ENCODE data around the gene SYF2. TPM values are rescaled to one million over a fixed set of nuclear protein-coding genes. Genes with fewer than 3 reads are reported as not detected.

SYF2 gene
- polyA plus RNA-seq, 3 donors, result 32.0 to 52.9 (median 45.1) TPM

DNA sequence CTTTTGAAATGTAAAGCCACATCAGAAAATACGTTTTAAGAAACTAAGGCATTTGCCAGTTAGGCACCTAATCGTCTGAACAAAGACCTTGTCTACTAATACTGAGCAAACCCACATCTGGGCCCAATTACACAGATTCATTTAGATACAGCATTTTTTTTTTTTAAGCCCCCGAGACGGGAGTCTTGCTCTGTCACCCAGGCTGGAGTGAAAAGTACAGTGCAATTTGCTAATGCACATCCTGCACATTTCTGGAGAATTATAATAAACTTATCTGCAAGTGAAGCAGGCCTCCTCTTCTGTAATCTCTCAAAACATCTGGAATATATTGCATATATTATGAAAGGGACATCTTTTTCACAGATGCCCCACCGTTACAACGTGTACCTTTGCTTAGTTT is 11.6 kb upstream of the SYF2 start:
- WGBS (ENCODE audit: insufficient coverage), result no CpG with 5 or more reads among the region's 6 CpGs
- intact Hi-C loops (cut with micrococcal nuclease), result no loop called here
- H3K4me1 ChIP-seq (ENCODE audit: control insufficient read depth in 1 of 2, insufficient read depth in 2 of 2, low read length in 2 of 2), result peaks cover 44 to 72% of the 10 kb centered on the region in 2 donors
- no peak overlapping the region for H3K9ac ChIP-seq (ENCODE audit: insufficient read depth, low read length, poor library complexity, severe bottlenecking)
- TF ChIP-seq, protein P1, sequence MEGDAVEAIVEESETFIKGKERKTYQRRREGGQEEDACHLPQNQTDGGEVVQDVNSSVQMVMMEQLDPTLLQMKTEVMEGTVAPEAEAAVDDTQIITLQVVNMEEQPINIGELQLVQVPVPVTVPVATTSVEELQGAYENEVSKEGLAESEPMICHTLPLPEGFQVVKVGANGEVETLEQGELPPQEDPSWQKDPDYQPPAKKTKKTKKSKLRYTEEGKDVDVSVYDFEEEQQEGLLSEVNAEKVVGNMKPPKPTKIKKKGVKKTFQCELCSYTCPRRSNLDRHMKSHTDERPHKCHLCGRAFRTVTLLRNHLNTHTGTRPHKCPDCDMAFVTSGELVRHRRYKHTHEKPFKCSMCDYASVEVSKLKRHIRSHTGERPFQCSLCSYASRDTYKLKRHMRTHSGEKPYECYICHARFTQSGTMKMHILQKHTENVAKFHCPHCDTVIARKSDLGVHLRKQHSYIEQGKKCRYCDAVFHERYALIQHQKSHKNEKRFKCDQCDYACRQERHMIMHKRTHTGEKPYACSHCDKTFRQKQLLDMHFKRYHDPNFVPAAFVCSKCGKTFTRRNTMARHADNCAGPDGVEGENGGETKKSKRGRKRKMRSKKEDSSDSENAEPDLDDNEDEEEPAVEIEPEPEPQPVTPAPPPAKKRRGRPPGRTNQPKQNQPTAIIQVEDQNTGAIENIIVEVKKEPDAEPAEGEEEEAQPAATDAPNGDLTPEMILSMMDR (IDR thresholded peaks at IDR 0.05), result no peak
- peaks cover 0 to 5% (median 0%) of the 10 kb centered on the region in 7 donors for H3K9me3 Mint-ChIP-seq
- H3K4me3 Mint-ChIP-seq, result no peak overlapping the region
- no peak for DNase-seq
- H3K4me3 ChIP-seq (replicated peaks in 1 of 3; ENCODE audit: low read depth in 2 of 3, low read length in 3 of 3), result peak overlapping the region in 1 of 3 experiments; percentile 99
- no peaks in the 10 kb centered on the region for H3K9me3 ChIP-seq (replicated peaks in 1 of 2; ENCODE audit: control insufficient read depth in 1 of 2, insufficient read depth in 1 of 2, low read length in 2 of 2)
- H3K36me3 Mint-ChIP-seq, result peaks cover 55 to 63% of the 10 kb centered on the region in 2 donors
- peaks cover 59% of the 10 kb centered on the region for H3K4me1 Mint-ChIP-seq
- peak overlapping the region in 1 of 7 donors; percentile 44 for H3K27ac Mint-ChIP-seq
- H3K27me3 ChIP-seq (ENCODE audit: control insufficient read depth in 2 of 2, insufficient read depth in 2 of 2, low read length in 2 of 2), result no peaks in the 10 kb centered on the region
- H3K27me3 Mint-ChIP-seq (ENCODE audit: low read depth in 3 of 3), result peaks cover 0 to 3% (median 0%) of the 10 kb centered on the region in 3 donors
- peaks cover 63% of the 10 kb centered on the region for H3K79me2 ChIP-seq (ENCODE audit: insufficient read depth, low read length)
- peaks cover 72% of the 10 kb centered on the region for H4K20me1 ChIP-seq (ENCODE audit: insufficient read depth, low read length)
- no peak overlapping the region for H2AFZ ChIP-seq (ENCODE audit: insufficient read depth, low read depth, low read length, poor library complexity, severe bottlenecking)
- H3K27ac ChIP-seq (ENCODE audit: low read depth in 1 of 2, low read length in 2 of 2), result no peak overlapping the region
- no peak overlapping the region for H3K4me2 ChIP-seq (replicated peaks; ENCODE audit: extremely low read depth, low read length, poor library complexity, severe bottlenecking)
- peaks cover 43 to 56% of the 10 kb centered on the region in 2 donors for H3K36me3 ChIP-seq (replicated peaks in 1 of 2; ENCODE audit: control insufficient read depth in 1 of 2, insufficient read depth in 2 of 2, low read length in 2 of 2)

DNA sequence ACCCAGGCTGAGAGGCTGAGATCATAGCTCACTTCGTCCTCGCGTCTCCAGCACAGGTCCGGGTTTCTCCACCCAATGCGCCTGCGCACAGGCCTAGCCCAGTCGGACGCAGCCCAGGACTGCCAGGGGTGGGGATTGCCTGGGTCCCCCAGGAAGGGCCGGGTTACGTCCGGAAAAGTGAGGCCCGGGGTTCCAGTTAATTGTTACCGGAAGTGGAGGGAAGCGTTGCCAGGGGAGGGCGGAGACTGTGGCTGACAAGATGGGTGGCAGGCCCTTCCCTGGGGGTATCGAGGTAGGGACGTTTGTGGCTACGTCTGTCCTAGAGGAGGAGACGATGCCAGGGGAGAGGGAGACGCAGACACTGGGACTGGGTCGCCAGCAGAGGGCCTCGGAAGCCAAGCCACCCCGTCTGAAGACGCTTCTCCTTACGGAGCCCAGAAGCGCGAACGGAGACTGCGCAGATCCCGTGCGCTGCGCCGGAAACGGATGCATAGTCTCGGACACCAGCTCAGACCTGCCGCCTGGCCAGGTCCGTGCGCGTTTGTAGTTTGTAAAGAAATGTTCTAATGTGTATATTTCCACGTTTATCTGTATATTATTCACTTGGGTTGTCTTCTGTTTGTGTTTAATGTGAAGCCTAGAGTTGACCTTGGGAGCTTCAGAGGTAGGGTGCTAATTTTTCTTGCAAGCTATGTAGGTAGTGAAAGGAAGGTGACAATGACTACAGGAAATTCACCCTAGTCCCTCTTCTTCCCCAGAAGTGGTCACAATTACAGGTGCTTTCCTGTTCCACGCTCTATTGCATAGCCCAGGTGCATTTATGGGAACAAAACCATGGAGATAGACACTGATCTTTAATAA is 7.6 kb upstream of the SYF2 start:
- TF ChIP-seq, protein P1 (IDR thresholded peaks at IDR 0.05), result peak; percentile 63
- no peaks in the 10 kb centered on the region for H3K9me3 ChIP-seq (replicated peaks in 1 of 2; ENCODE audit: control insufficient read depth in 1 of 2, insufficient read depth in 1 of 2, low read length in 2 of 2)
- WGBS (ENCODE audit: insufficient coverage), result under 1% methylated on average over 33 of the region's 41 CpGs
- H3K79me2 ChIP-seq (ENCODE audit: insufficient read depth, low read length), result peaks cover 76% of the 10 kb centered on the region
- no peaks in the 10 kb centered on the region for H3K9me3 Mint-ChIP-seq
- peak; percentile 92 to 95 (median 93) for DNase-seq
- H3K4me2 ChIP-seq (replicated peaks; ENCODE audit: extremely low read depth, low read length, poor library complexity, severe bottlenecking), result peak overlapping the region; percentile 81
- peaks cover 37 to 52% of the 10 kb centered on the region in 2 donors for H3K36me3 Mint-ChIP-seq
- H3K27me3 Mint-ChIP-seq (ENCODE audit: low read depth in 3 of 3), result no peaks in the 10 kb centered on the region
- H3K4me3 ChIP-seq (replicated peaks in 1 of 3; ENCODE audit: low read depth in 2 of 3, low read length in 3 of 3), result peak overlapping the region; percentile 39 to 77 (median 47)
- H3K9ac ChIP-seq (ENCODE audit: insufficient read depth, low read length, poor library complexity, severe bottlenecking), result peak overlapping the region; percentile 66
- peak overlapping the region; percentile 88 to 92 for H3K4me3 Mint-ChIP-seq
- H3K4me1 Mint-ChIP-seq, result peaks cover 40% of the 10 kb centered on the region
- intact Hi-C loops (cut with micrococcal nuclease), result no loop called here
- peaks cover 36 to 45% of the 10 kb centered on the region in 2 donors for H3K36me3 ChIP-seq (replicated peaks in 1 of 2; ENCODE audit: control insufficient read depth in 1 of 2, insufficient read depth in 2 of 2, low read length in 2 of 2)
- H3K27ac Mint-ChIP-seq, result peak overlapping the region; percentile 96 to 99 (median 98)
- H2AFZ ChIP-seq (ENCODE audit: insufficient read depth, low read depth, low read length, poor library complexity, severe bottlenecking), result peak overlapping the region; percentile 79
- peak overlapping the region; percentile 89 to 91 for H3K27ac ChIP-seq (ENCODE audit: low read depth in 1 of 2, low read length in 2 of 2)
- peaks cover 29 to 59% of the 10 kb centered on the region in 2 donors for H3K4me1 ChIP-seq (ENCODE audit: control insufficient read depth in 1 of 2, insufficient read depth in 2 of 2, low read length in 2 of 2)
- H4K20me1 ChIP-seq (ENCODE audit: insufficient read depth, low read length), result peaks cover 54% of the 10 kb centered on the region
- H3K27me3 ChIP-seq (ENCODE audit: control insufficient read depth in 2 of 2, insufficient read depth in 2 of 2, low read length in 2 of 2), result no peaks in the 10 kb centered on the region
